Urothelium cell line (cell line): ENCODE data around the gene SELL.
"Not testable (repeated sequence)": the region's sequence is repeated elsewhere in the genome, so short reads cannot be mapped to it uniquely, and the experiment has no call there.

Experiments used
- DNase-seq: peaks from one replicate; pipeline ENCODE4 v3.0.0; 2011; ENCODE audit warnings: low spot score, mixed read lengths
- FAIRE-seq: peaks from 2 replicates; lab custom pipeline; 2011; peaks lifted over from hg19 to GRCh38; lab: Jason Lieb, UNC

SELL gene

GRCh38 chr1:169711469-169712308, at the start of gene SELL:
SELL (minus strand) TSS chr1:169711620; CDS start chr1:169711498, 122 bp downstream.
- no peak for FAIRE-seq
- DNase-seq = peak; percentile 64

GRCh38 chr1:169759038-169759437, 47.6 kb upstream of the SELL start:
- FAIRE-seq (no peak), DNase-seq (no peak)

GRCh38 chr1:169753549-169753948, 42.1 kb upstream of the SELL start:
- FAIRE-seq (no peak), DNase-seq (no peak)

GRCh38 chr1:169750041-169750440, 38.6 kb upstream of the SELL start:
- DNase-seq = no peak
- FAIRE-seq = no peak

GRCh38 chr1:169746550-169746949, 35.1 kb upstream of the SELL start:
- DNase-seq (no peak), FAIRE-seq (no peak)

GRCh38 chr1:169745015-169745861, 33.8 kb upstream of the SELL start:
- FAIRE-seq (no peak), DNase-seq (no peak)

- no peak for FAIRE-seq
These were observed 30.4 kb upstream of the SELL start for GRCh38 chr1:169741666-169742394.

GRCh38 chr1:169739980-169740379, 28.6 kb upstream of the SELL start:
- FAIRE-seq (no peak), DNase-seq (no peak)

More at GRCh38 chr1:169741666-169742394, 30.4 kb upstream of the SELL start:
- DNase-seq = peak; percentile 45

GRCh38 chr1:169733924-169734323, 22.5 kb upstream of the SELL start, which contains the start of gene SELE:
SELE (minus strand) TSS chr1:169734079; CDS start chr1:169733612, 467 bp downstream.
- FAIRE-seq (no peak), DNase-seq (no peak)

- DNase-seq = no peak
- FAIRE-seq = peak; percentile 65
These were observed 20.0 kb upstream of the SELL start for GRCh38 chr1:169731446-169731845.

- no peak for DNase-seq
- FAIRE-seq = no peak
These were observed 18.6 kb upstream of the SELL start for GRCh38 chr1:169729991-169730390.

GRCh38 chr1:169727307-169727706, 15.9 kb upstream of the SELL start:
- no peak for FAIRE-seq

GRCh38 chr1:169726851-169727250, 15.4 kb upstream of the SELL start:
- no peak for FAIRE-seq
- DNase-seq = no peak

More at GRCh38 chr1:169727307-169727706, 15.9 kb upstream of the SELL start:
- DNase-seq = no peak

GRCh38 chr1:169725930-169726329, 14.5 kb upstream of the SELL start:
- no peak for FAIRE-seq
- DNase-seq = no peak

GRCh38 chr1:169724168-169724567, 12.7 kb upstream of the SELL start:
- no peak for FAIRE-seq
- DNase-seq = no peak

GRCh38 chr1:169723763-169724162, 12.3 kb upstream of the SELL start:
- no peak for FAIRE-seq
- DNase-seq = no peak

GRCh38 chr1:169722779-169723178, 11.4 kb upstream of the SELL start:
- no peak for FAIRE-seq

GRCh38 chr1:169715100-169715499, 3.7 kb upstream of the SELL start:
- FAIRE-seq, DNase-seq: not testable (repeated sequence)

More at GRCh38 chr1:169722779-169723178, 11.4 kb upstream of the SELL start:
- no peak for DNase-seq

- not testable (repeated sequence) for DNase-seq, FAIRE-seq
These were observed 1.7 kb upstream of the SELL start for GRCh38 chr1:169713090-169713489.

GRCh38 chr1:169712309-169712631, 850 bp upstream of the SELL start:
- DNase-seq = no peak
- no peak for FAIRE-seq

- DNase-seq = no peak
- no peak for FAIRE-seq
These were observed 2.8 kb downstream of the SELL start for GRCh38 chr1:169708647-169709046.
